VCaP (cell line): ENCODE measurements around the gene FLOT1.
A peak's percentile ranks its signal among the peaks of the same experiment; 100 is the strongest.
"Not testable (repeated sequence)": the region's sequence is repeated elsewhere in the genome, so short reads cannot be mapped to it uniquely, and the experiment has no call there.

Experiments
- H3K27ac ChIP-seq: fragments of 450-650 bp; 2 replicates; pipeline ENCODE4 v1.5.1; 2017
- TF ChIP-seq, protein P1 (sequence below): fragments of 450-650 bp; conservative IDR thresholded peaks from 2 replicates; pipeline ENCODE4 v1.5.1; 2017; ENCODE audit warnings: mild to moderate bottlenecking, moderate library complexity

Gene FLOT1

DNA sequence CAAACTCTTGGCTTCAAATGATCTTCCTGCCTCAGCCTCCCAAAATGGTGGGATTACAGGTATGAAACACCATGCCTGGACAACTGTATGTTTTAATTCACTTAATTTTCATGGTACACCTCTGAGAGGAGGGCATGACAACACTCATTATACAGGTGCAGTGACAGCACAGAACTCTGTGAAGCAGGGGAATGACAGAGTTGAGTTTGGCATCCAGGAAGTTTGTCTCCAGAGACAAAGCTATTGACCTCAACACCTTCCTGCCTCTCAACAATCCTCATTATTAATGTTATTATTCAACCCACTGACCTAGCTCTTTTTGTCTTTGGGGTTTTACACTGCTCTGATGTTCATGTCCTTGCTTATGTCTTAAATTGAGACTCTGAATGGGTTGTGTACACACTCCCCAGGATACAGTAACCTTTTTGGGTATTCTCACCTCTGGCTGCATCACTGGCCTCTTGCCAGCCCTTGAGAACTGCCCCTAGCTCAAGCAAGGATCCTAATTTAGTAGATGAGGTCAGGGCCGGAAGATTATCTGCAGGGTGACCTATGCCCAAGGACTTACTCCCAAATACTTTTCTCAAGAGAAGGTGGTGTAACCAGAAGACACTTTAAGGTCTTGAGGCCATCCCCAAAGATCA, 14.9 kb upstream of the FLOT1 start:
- H3K27ac ChIP-seq, result no peak overlapping the region

DNA sequence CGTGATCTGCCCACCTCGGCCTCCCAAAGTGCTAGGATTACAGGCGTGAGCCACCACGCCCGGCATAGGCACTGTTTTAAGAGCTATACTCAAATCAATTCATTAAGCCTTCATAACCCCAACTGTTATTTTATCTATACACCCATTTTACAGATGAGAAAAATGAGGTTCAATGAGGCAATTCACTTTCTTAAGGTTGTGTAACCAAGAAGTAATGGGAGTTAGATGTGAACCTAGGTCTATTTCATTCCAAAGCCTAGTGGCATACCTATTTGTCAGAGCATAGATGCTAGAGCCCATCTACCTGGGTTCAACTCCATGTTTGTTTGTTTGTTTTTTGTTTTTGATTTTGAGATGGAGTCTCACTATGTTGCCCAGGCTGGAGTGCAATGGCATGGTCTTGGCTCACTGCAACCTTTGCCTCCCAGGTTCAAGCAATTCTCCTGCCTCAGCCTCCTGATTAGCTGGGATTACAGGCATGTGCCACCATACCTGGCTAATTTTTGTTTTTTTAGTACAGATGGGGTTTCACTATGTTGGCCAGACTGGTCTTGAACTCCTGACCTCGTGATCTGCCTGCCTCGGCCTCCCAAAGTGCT, 14.0 kb upstream of the FLOT1 start:
- H3K27ac ChIP-seq, result not testable (repeated sequence)

More for the DNA sequence above, 14.9 kb upstream of the FLOT1 start:
- TF ChIP-seq, protein P1, sequence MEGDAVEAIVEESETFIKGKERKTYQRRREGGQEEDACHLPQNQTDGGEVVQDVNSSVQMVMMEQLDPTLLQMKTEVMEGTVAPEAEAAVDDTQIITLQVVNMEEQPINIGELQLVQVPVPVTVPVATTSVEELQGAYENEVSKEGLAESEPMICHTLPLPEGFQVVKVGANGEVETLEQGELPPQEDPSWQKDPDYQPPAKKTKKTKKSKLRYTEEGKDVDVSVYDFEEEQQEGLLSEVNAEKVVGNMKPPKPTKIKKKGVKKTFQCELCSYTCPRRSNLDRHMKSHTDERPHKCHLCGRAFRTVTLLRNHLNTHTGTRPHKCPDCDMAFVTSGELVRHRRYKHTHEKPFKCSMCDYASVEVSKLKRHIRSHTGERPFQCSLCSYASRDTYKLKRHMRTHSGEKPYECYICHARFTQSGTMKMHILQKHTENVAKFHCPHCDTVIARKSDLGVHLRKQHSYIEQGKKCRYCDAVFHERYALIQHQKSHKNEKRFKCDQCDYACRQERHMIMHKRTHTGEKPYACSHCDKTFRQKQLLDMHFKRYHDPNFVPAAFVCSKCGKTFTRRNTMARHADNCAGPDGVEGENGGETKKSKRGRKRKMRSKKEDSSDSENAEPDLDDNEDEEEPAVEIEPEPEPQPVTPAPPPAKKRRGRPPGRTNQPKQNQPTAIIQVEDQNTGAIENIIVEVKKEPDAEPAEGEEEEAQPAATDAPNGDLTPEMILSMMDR, result no peak

DNA sequence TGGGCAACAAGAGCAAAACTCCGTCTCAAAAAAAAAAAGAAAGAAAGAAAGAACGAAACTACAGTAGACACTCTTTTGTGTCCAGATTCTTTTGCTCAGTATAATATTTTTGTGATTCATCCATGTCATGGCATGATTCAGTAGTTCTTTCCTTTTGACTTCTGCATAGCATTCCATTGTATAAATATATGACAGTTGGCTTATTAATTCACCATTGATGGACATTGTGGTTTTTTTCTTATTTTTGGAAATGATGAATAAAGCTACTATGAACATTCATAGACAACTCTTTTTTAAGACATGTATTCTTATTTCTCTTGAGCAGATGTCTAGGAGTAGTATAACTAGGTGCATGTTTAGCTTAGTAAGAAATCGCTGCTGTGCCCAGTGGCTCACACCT, 12.1 kb upstream of the FLOT1 start:
- H3K27ac ChIP-seq, result no peak overlapping the region
- TF ChIP-seq, protein P1, result no peak

DNA sequence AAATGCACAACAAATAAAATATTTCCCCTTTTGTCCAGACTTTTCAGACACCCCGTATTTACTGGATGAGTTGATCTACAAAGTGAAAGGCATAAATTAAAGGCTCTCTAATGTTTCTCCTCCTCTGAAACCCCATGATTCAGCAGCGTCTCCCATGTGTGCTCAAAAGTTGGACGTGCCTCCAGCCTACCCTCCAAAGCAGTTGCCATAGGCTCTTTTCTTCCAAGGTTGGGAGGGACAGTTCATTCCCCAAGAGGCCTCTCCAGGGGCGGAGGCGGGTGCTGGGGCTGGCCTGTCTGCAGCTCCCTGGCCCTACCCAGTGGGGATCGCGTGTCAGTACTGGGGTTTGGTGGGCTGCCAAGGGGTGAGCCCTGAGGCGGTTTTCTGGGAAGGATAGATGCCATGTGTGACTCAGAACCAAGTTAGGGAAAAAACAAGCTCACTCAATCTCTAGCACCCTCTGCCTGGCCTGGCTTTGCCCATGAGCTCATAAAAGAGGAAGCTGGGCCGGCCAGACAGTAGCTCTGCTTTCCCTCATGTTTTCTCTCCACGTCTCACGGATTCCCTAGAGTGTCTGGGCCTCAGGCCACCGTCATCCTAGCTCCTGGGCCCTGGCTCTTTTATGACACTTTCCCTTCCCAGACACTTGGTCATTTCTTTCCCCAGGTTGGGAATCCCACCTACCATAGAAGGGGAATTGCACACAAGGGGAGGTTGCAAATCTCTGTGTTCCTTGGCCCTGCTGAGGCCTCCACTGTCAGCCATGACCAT, 9.9 kb upstream of the FLOT1 start:
- TF ChIP-seq, protein P1, result no peak
- no peak overlapping the region for H3K27ac ChIP-seq

DNA sequence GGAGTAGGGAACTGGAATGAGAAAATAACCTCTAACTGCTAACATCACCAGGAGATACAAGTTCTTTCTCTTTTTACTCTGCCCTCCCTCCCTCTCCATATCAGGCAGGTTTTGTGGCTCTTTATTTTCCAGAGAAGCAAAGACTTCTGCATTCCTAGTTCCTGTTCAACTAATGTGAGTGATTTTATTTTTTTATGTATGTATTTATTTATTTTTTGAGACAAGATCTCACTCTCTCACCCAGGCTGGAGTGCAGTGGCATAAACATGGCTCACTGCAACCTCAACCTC, 7.8 kb upstream of the FLOT1 start:
- TF ChIP-seq, protein P1, result no peak

DNA sequence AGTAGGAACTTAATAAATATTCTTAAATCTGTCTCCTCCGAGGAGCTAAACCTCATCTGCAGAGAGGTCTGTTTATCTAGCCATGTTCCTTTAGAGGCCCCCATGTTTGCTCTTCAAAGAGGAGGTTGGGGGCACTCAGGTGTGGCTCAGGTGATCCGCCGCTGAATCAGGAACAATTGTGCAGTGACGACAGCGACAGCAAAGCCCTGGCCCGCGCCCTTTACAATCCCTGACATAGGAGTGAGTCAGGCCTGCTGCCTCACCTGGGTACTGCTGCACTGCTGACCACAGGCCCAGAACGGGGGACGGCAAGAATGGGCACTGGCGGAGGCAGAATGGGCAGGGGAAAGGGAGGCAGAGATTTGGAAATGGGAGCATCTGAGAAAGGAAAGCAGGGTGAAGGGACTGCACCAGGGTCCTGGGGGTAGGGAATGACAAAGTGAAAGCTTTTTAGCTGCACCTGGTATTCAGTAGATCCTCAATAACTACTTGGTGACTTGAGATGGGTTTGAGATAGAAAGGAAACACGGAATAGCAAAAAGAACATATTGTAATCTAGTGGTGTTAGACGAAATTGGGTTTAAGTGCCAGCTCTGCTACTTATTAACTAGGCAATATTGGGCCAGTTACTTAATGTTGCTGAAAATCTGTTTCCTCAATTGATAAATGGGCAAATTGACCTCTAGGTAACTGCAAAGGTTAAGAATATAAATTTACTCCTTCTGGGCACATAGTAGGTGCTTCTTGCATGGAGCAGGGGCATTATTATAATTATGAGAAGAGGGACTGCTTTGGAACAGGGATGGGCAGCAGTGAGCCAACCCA, 7.3 kb upstream of the FLOT1 start:
- TF ChIP-seq, protein P1, result no peak
- H3K27ac ChIP-seq, result peak overlapping the region; percentile 56

More for the DNA sequence above, 7.8 kb upstream of the FLOT1 start:
- H3K27ac ChIP-seq, result peak overlapping the region; percentile 56

DNA sequence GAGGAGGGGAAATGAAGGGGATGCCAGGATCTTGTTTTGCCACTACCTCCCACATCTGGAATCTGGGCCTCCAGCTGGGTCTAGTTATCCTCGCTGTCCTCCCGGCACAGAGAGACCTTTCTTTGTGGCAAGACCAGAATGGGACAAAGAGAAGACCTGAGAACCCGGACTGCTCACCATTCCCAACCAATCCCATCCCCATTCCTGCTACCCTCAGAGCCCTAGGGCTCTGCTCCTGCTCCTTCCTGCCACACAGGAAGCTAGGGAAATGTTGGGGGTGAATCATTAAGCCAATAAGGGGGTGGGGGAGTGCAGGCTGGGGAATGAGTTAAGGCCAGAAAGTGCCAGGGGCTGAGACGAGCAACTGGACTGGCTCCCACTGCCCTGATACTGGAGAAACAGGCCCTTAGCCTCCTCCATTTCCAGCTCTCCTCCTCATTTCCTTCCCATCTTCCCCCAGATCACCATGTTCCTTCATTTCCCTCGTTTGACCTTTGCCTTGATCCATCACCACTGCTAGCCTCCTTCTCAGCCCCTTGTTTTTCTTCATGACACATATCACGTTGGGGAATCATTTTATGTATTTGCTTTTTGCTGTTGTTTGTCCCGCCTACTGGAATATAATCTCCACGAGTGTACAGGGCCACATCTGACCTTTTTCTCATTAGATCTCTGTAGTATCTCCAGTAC, 6.5 kb upstream of the FLOT1 start:
- TF ChIP-seq, protein P1, result no peak
- H3K27ac ChIP-seq, result peak overlapping the region; percentile 56
